ENCODE data around the gene MAP2K4. TPM values are rescaled to one million over a fixed set of nuclear protein-coding genes. Genes with fewer than 3 reads are reported as not detected.
A peak's percentile ranks its signal among the peaks of the same experiment; 100 is the strongest.

The MAP2K4 gene
- total RNA-seq (2012; rRNA removed) (32.6 and 33.3 TPM in 2 replicates), polyA plus RNA-seq (2012; rRNA removed) (12.2 and 14.5 TPM in 2 replicates), Bru-seq, nascent RNA (percentile 89 among the genes with signal in this experiment), BruChase-seq, experiment 1, labeled RNA remaining after a 6-hour chase (percentile 66 among the genes with signal in this experiment), BruChase-seq, experiment 2, labeled RNA remaining after a 2-hour chase (percentile 77 among the genes with signal in this experiment)
- 3.4 and 3.8 TPM in 2 replicates for polyA plus RNA-seq (2012; cell fraction: cytosol; rRNA removed)
- polyA plus RNA-seq (2012; cell fraction: nucleus; rRNA removed; ENCODE audit: low replicate concordance) = 2.7 and 24.8 TPM in 2 replicates
- long read RNA-seq, transcript MAP2K4-201 (11 exons, 3,826 nt) = major isoform, 15 of 26 reads
- long read RNA-seq, partial matches to known transcripts = 1 of 26 reads
- long read RNA-seq, other reads (novel, unspliced or antisense) = 4 of 26 reads

- 0 out of 2 replicates have a peak within 1 kb of the TSS, but pooled peaks have one; percentile 42 for H3K18ac ChIP-seq (ENCODE audit: low read depth, low read length)
- H3K27ac ChIP-seq (ENCODE audit: insufficient read depth, low read length) = peak within 1 kb of the TSS; percentile 55
- H3K4me1 ChIP-seq (ENCODE audit: control insufficient read depth, insufficient read depth, low read length) = peaks cover 2% of the 10 kb centered on the region
- 0 out of 4 replicates have a peak within 1 kb of the TSS, but pooled peaks of 1 of the 2 experiments have one; percentile 27 for H4K8ac ChIP-seq (ENCODE audit: low read depth in 2 of 2, low read length in 2 of 2)
- H3K23ac ChIP-seq (ENCODE audit: low read depth, low read length) = peak within 1 kb of the TSS; percentile 22; the same call in 1 of the 2 replicates
- H3K56ac ChIP-seq (ENCODE audit: extremely low read depth, insufficient read depth, low read length) = 0 out of 2 replicates have a peak within 1 kb of the TSS, but pooled peaks have one; percentile 8
- ChIA-PET POLR2A (ENCODE audit: unreplicated experiment) (interaction anchor here (1.0 kb wide), 1 partner anchor 34 kb away, joined by 3 read pairs; no protein-coding TSS in a partner anchor), CTCF (interaction anchor here (1.0 to 1.3 kb wide), 3 partner anchors 12 to 32 kb away, joined by 3 to 4 read pairs (median 3); partner anchors contain the start of gene ZNF18)
- H2BK5ac ChIP-seq (ENCODE audit: low read depth, low read length, poor library complexity, severe bottlenecking) = peak within 1 kb of the TSS; percentile 10
- dilution Hi-C loops (cut with HindIII; ENCODE audit: low sequenced_read_pairs, unreplicated experiment) (no loop called here), in situ Hi-C loops (cut with MboI; ENCODE audit: low sequenced_read_pairs) (no loop called here), intact Hi-C loops (cut with micrococcal nuclease) (loop anchor here (2.0 kb wide), 1 partner anchor 88 kb away; no protein-coding TSS in a partner anchor)
- 0 out of 2 replicates have a peak within 1 kb of the TSS, but pooled peaks have one; percentile 16 for H3K14ac ChIP-seq (replicated peaks; ENCODE audit: low read depth, low read length)
- no peak within 1 kb of the TSS for H2BK120ac ChIP-seq (ENCODE audit: low read depth, low read length)
- BruUV-seq (replicated peaks) = no TSS peak
- 0% methylated on average over 59 of the region's 123 CpGs; no CpG with 5 or more reads in 1 of the 2 experiments for WGBS, 2 experiments (ENCODE audit: extremely low coverage in 2 of 2, insufficient read length in 1 of 2)
- peak within 1 kb of the TSS; percentile 91 for H2AFZ ChIP-seq (replicated peaks; ENCODE audit: low read length, poor library complexity)
- peak; percentile 84 for DNase-seq
- H3K9me1 ChIP-seq (ENCODE audit: insufficient read depth, low read length) = 0 out of 2 replicates have a peak, but pooled peaks cover 2% of the 10 kb centered on the region
- no peaks in the 10 kb centered on the region for H3K9me3 ChIP-seq (ENCODE audit: control insufficient read depth, insufficient read depth, low read length)
- no peak within 1 kb of the TSS for H4K91ac ChIP-seq (ENCODE audit: insufficient read depth, low read depth, low read length)
- H2AK9ac ChIP-seq (replicated peaks; ENCODE audit: low read depth, low read length, poor library complexity) = peak within 1 kb of the TSS; percentile 67
- peaks cover 17 to 38% of the 10 kb centered on the region in 2 experiments for H3K79me1 ChIP-seq (ENCODE audit: low read depth in 1 of 2, low read length in 2 of 2)
- peak within 1 kb of the TSS; percentile 100 for H3K4me2 ChIP-seq (ENCODE audit: low read depth, low read length)
- ATAC-seq (ENCODE audit: low read depth) = peak; percentile 99
- H3K4ac ChIP-seq (ENCODE audit: low read depth, low read length) = no peak within 1 kb of the TSS; the same call in 1 of the 2 replicates
- H3K36me3 ChIP-seq (ENCODE audit: control insufficient read depth, insufficient read depth, low read length) = no peaks in the 10 kb centered on the region
- peak within 1 kb of the TSS; percentile 67 for H3K4me3 ChIP-seq (ENCODE audit: insufficient read depth, low read depth, low read length)
- H4K20me1 ChIP-seq (ENCODE audit: insufficient read depth, low read length) = peaks cover 40% of the 10 kb centered on the region; the same call in 1 of the 2 replicates
- no peak within 1 kb of the TSS for H2BK20ac ChIP-seq (ENCODE audit: low read depth, low read length)
- H2BK15ac ChIP-seq (ENCODE audit: low read depth, low read length) = no peak within 1 kb of the TSS
- H3K27me3 ChIP-seq (ENCODE audit: control insufficient read depth, insufficient read depth, low read length) = peaks cover 3% of the 10 kb centered on the region; the same call in 1 of the 2 replicates
- peak within 1 kb of the TSS; percentile 96 for H3K9ac ChIP-seq (ENCODE audit: low read depth, low read length)
- no peak within 1 kb of the TSS for H2AK5ac ChIP-seq (ENCODE audit: low read depth, low read length)
- no peak within 1 kb of the TSS for H4K5ac ChIP-seq (ENCODE audit: low read depth, low read length)
- TF ChIP-seq POLR2A (IDR thresholded peaks at IDR 0.05; ENCODE audit: low read depth, low read length) (peak; percentile 94), USF2 (IDR thresholded peaks at IDR 0.05; ENCODE audit: low read depth, low read length) (no peak), RAD21 (IDR thresholded peaks at IDR 0.05; ENCODE audit: low read length) (no peak), RFX5 (IDR thresholded peaks at IDR 0.05; ENCODE audit: low read depth, low read length) (no peak), RCOR1 (IDR thresholded peaks at IDR 0.05; ENCODE audit: insufficient replicate concordance, low read length) (no peak), CHD1 (IDR thresholded peaks at IDR 0.05; ENCODE audit: low read depth, low read length) (no peak), SMC3 (IDR thresholded peaks at IDR 0.05; ENCODE audit: low read depth, low read length) (no peak), NFE2L2 (IDR thresholded peaks at IDR 0.05; ENCODE audit: low read depth, low read length) (no peak), ELK1 (IDR thresholded peaks at IDR 0.05; ENCODE audit: borderline replicate concordance, low read depth, low read length) (no peak), CEBPB (IDR thresholded peaks at IDR 0.05; ENCODE audit: low read depth, low read length) (no peak), FOS (IDR thresholded peaks at IDR 0.05; ENCODE audit: low read depth, low read length) (no peak), MAZ (IDR thresholded peaks at IDR 0.05; ENCODE audit: borderline replicate concordance, low read depth, low read length) (peak; percentile 82; the same call in 1 of the 2 replicates)
Observed at GRCh38 chr17:12020642-12021622, at the start of gene MAP2K4. Gene MAP2K4, plus strand, starts transcription at chr17:12020877. Its CDS starts 10 bp downstream, at chr17:12020887.

All from IMR-90 (cell line).